ENCODE measurements around the gene RIPK4.

RIPK4 gene

DNA sequence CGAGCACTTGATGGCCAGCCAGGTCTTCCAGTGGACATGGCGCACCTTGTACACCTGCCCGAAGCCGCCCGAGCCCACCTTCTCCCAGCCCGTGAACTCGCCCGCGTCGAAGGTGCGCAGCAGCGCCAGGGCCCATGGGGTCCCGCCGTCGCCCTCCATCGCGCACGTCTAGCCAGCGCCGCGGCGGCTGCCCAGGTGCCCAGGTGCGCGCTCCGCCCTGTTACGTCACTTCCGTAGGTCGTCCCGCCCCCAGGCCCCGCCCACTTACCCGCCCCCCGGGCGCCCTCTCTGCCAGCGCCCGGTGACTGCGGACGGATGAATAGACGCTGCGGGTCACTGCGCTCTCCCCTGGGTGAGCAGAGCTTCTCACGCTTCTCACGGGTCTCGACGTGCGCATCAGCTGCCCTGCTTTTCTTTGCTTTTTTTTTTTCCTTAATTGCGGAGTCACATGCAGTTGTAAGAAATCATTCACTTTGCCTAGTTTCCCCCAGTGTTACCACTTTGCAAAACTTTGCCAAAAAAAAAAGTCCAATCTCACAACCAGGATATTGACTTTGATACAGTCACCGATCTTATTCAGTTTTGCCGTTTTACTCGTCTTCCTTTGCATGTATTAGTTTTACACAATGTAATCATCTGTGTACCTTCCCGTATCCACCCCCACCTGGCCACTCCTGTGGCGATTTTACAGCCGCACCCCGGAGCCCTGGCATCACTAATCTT lies at the start of gene RIPK4:
Gene RIPK4, minus strand, starts transcription at position 170 of the 723 bp plus-strand sequence. Its CDS starts 11 bp downstream, at position 159.
- peak; percentile 65 for DNase-seq

DNA sequence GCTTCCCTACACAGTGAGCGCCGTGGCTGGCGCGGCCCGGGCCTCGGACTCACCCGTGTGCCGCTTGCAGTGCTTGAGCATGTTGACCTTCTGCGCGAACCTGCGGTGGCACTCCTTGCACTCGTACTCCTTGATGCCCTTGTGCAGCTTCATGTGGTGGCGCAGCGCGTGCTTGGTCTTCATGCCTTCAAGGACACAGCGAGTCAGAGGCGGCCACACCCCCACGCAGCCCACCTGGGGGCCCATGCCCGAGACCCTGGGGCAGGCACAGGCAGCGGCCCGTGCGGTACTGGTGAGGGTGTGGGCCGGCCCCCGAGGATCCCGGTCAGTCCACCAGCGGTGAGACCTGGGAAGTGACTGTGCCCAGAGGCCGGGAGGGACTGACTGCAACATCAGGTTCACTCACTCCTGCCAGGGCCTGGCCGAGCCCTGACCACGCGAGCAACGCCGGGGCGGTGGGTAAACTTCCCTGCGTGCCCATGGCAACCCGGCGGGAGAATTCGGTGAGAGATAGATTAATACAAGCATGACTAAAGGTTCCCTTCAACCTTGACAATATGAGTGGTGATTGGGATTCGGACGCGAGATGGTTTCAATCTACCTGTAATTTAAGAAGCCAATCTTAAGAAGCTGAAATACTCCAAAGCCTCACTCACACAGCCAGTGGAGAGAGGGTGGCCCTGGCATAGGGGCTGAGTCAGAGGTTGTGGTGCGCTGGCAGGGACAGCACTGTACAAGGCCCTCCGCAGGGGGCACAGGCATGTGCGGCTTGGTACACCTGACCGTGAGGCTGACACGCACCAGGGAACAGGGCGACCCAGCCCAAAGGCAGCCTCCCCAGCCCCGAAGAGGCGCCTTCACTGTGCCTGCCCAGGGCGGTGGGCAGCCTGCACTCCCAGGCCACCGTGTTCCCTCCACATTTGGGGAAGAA lies 49.1 kb upstream of the RIPK4 start:
- DNase-seq: no peak

DNA sequence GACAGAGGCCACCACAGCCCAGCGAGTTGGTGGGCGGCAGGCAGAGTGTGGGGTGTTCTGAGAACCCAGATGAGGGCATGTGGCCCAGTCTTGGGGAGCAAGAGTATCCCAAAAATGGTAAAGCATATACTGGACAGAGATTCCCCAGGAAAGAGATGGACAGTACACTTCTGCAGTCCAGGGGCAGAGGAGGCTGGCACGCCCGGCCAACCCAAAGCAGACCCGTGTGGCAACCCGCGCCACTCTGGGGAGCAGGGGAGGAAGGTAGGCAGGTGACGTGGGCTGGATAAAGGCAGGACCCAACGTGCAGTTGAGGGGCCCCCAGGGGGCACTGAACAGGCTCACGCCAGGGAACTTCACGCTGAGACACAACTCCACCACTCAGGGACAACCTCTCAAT lies 46.4 kb upstream of the RIPK4 start:
- no peak for DNase-seq

DNA sequence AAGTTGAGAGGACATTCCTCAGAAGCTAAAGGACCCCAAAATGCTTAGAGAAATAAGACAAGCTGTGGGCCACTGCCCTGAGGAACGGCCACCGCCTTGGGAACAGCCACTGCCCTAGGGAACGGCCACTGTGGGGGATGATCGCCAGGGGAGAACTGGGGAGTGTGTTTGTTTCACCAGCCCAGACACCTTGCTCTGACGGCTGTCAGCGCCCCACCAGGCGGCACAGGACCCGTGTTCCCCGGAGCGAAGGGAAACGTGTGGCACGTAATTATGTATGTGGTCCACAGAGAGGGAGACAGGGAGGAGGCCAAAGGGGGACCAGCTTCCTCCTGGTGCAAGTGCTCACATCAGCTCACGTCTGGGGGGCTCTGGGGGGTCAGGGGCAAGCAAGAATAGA lies 45.8 kb upstream of the RIPK4 start:
- DNase-seq: no peak

DNA sequence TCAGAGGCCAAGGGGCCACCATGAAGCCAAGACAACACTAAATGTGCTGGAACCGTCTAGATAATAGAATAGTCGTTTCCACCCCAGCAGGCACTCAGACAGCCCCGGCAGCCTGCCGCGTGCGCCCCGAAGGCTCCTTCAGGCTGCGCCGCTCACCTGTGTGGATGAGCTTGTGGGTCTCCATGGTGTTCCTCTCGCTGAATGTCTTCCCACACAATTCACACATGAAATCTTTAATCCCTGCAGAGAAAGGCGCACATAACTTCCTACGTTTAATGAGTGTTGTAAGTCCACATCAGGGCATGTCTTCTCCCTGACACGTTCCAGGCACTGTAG lies 43.7 kb upstream of the RIPK4 start:
- DNase-seq: no peak

DNA sequence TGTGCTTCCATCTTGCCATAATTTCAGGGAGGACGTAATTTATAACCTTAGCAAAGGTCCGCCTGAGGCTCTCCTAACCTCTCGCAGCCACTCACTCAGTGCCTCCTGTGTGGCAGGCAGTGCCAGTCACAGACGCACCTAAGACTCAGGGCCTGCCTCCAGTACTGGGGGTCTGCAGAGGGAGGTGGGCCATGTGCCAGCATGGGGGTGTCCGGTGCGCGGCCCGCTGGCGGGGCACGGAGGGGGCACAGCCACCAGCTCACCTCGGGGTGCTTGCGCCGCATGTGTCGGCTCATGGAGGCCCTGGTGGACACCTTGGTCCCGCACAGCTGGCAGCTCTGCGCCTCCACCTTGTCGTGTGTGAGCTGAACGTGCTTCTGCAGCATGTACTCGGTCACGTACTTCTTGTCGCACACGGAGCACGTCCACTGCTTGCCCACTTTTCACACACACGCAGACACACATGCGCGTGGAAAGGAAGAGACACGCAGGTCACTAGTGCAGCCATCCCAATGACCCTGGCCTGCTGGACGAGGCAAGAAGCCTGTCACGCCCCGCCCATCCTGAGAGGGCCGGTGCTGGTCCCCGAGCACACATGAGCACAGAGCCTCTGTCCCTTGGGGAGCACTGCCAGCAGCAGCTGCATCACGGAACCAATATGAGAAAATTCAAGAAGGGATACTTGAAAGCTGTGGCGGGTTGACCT lies 43.2 kb upstream of the RIPK4 start:
- DNase-seq: no peak

DNA sequence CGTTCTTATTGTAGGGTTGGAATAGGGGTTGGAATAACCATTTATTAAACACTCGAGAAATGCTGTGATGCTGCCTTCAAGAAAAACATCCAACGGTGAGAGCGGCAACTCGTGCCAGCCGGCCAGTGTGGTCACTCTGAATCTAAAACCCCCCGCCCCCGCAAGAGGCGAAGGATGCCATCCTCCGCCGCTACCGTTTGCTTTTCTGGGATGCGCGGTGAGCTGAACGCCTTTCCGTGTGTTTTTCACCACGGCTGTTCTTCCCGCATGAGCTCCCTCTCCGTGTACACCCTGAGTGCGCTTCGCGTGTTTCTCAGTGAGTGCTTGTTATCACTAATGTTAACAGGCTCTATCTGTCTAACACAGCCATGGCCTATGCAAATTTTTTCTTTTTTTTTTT lies 42.0 kb upstream of the RIPK4 start:
- DNase-seq: no peak

DNA sequence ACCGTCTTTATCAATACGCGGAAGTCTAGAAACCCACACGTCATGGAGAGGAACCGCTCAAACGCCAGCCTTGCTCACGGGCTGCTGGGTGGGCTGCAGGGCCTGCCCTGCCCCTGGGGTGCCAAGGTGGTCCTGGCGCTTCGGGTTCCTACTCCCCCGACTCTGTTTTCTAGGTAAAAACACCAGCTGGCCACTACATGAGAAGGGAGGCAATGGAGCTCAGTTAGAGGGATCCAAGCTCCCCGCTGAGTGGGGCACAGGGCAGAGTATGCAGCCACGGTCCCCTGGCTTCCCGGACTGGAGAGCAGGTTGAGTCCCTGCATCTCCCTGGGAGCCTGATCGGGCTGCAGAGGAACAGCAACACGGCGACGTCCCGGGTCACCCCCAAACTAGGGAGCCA lies 41.2 kb upstream of the RIPK4 start:
- DNase-seq: no peak

DNA sequence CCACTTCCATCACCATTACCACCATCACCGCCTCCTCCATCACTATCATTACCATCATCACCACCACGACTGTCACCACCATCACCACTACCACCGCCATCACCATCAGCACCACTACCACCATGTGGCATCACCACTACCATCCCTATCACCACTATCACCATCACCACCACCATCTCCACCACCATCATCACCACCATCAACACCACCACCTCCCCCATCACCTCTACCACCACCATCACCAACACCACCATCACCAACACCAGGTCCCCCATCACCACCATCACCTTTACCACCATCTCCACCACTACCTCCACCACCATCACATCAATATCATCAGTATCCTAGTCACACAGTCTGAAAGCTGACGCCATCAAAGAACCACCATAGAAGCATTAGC lies 39.9 kb upstream of the RIPK4 start:
- DNase-seq: no peak

DNA sequence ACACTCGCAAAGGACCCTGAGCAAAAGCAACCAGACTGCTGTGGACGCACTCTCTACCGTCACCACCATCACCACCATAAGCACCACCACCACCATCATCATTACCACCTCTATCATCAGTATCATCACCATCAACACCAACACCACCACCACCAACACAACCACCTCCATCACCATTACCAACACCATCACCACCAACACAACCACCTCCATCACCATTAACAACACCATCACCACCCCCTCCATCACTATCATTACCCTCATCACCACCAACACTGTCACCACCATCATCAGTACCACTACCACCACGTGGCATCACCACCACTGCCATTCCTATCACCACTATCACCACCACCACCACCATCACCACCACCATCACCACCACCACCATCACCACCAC lies 38.8 kb upstream of the RIPK4 start:
- no peak for DNase-seq

DNA sequence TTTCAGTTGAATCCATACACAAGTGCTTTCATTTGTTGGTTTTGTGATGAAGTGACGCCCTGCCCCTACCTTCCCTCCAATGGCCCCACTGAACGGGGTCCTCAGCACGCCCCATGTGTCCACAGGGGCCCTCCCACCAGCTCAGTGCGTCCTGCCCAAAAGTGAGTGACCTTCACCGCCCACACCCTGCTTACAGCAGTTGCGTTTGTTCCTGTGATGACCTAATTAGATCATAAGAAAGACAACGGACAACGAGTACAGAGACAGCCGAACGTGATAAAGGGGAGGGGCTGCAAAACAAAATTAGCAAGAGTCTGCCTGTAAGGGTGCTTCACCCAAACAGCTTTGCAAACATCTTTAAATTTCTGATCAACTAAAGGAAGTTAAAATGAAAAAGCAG lies 38.2 kb upstream of the RIPK4 start:
- no peak for DNase-seq

DNA sequence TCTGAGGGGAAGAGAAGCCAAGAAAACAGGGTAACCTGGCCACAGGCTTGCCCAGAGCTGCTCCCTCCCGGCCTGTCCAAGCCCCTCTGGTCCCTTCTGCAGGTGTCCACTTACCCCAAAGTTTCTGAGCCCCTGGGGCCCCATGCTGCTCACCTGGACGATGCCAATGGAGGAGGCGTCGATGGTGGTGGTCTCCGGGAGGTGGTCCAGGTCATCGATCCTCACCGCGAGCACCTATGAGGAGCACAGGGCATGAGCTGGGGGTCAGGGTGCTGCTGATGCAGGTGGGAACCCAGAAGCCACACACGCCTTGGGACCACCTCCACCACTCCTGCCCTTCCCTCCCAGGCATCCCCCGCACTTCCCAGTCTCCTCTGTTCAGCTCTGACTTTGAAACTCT lies 37.5 kb upstream of the RIPK4 start:
- DNase-seq: no peak

DNA sequence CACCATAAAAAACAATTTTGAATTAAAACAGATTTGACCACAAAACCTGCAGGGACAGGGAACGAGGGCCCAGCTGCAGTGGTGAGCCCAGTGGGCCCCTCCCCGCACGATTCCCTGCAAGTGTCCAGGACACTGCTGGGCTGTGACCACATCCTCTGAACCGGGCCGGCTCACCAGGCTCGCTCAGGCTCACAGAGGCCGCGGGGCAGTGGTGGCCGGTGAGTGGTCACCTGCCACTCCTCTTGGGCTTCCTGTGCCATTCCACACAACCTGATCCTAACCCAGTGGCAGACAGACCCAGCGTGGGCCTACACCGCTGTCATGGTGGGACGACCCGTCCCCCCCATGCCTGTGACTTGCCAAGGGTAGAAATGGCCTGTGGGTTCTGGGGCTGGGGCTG lies 36.5 kb upstream of the RIPK4 start:
- DNase-seq: no peak

DNA sequence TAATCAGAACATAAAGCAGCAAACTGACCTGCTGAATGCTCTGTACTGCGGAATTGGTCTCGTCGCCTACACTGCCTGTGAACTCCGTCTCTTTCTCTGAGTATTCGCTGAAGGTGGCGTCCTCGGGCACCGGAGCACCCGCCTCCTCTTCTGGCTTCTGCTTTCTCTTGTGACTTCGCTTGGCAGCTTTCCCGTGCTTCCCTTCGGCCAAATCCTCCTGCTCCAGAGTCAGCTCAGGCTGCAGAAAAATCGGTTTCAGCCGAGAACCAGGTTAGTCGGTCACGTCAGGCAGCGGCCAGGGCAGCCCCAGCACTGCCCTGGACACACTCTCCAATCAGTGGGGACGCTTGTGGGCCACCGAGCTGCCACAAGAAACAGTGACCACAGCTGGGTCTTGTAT lies 35.8 kb upstream of the RIPK4 start:
- DNase-seq: no peak

DNA sequence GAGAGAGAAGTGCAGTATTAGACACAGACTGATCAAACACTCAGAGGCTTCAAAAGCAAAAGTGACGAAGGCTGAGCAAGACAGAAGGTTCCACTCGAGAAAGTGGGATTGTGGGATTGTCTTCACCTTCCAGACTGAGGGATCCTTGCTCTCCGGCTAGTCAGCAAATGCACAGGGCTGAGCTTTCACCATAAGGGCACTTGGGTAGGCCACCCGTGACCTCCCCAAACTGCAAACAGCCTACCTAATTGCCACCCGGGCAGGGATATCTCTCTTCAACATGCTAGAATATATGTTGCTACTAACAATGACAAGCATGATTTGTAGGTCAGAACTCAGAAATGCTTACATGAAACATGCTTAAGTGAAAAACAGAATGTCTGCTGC lies 35.3 kb upstream of the RIPK4 start:
- DNase-seq: no peak

DNA sequence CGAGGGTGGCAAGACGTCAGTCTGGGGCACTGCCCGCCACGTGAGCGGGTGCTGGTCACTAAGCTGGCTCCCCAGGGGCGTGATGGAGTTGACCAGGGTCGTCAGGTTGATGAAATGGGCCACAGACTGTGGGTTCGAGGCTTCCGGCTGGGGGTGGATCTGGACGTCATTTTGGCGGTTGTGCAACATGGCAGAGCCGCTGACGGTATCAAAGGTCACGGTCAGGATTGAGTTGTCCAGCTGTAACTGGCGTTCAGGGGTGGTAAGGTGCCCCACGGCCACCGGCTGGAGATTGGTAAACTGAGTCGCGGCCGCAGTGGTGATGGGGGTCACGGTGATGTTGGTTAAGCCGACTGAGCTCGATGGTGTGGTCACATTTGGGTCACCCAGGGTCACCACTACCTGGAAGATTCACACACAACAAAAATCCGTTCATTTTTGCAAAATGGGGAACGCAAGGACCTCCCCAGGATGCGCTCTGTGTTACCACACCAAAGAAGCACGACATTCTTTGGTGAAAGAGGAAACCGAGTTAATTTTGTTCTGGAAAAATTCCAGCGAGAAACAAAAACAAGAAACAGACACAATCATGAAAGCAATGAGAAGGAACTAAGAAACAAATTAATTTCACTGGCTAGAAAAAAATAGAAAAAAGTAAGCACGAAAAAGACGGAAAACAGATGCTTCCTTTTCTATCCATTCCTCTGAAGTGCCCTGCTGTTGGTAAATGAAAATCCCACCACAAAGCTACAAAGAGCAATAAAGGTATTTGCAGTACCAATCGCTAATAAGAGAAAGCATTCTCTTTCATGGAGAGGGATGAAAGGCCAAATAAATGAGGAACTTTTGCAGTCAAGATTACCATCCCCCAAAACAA lies 34.7 kb upstream of the RIPK4 start:
- DNase-seq: no peak

DNA sequence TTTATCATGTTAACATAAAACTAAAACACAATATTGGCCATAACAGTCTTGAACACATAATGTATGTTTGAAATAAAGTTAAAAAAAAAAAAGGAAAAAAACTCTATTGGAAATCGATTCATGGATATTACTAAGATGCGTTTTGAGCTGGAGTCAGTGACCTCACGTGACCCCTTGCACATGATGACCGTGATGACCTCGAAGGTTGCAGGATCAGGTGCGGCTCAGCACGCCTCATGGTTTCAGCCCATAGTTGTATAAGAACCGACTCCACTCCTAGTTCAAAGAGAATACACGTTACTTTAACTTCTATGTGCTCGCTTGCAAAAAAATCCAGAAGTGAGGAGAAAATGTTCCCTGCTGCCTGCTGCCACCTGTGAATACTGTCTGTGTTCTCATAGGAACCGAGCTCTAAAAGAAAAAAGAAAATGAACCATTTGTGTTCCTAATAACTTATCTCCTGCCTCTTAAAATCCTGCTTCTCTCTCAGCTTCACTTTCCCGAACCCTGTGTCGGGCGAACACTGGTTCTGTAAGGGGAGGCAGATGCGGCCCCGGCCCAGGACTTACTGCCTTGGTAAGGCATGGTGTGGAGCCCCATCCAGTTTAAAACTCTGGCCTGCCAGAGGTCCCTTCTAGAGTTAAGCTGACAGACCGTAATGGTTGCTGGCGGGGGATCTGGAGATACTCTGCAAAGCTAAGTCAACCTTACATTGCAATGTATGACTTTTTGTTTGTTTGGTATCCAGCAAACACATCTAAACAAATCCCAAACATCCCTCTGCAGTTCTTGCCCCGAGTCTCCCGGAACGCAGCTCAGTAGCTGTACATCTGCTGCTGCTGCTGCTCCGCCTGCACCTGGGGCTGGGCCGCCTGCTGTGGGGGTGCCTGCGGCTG lies 33.8 kb upstream of the RIPK4 start:
- DNase-seq: no peak

DNA sequence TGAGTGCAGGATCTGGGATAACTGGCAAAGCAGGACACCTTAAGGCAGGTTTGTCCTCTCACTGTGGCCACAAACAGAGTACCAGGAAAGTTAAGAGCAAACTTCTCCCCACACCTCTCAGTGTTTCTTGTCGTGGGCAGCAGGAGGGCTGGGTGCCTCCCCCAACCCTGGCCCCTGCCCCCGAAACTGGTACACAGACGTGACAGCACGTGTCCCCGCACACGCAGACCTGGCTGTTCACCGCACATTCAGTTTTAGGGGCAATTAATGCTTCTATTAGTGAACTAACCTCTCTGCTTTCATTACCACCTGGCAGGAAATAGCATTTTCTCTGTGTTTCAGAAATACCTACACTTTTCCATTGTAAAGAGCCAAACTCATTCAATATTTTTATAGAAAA lies 32.9 kb upstream of the RIPK4 start:
- DNase-seq: no peak

DNA sequence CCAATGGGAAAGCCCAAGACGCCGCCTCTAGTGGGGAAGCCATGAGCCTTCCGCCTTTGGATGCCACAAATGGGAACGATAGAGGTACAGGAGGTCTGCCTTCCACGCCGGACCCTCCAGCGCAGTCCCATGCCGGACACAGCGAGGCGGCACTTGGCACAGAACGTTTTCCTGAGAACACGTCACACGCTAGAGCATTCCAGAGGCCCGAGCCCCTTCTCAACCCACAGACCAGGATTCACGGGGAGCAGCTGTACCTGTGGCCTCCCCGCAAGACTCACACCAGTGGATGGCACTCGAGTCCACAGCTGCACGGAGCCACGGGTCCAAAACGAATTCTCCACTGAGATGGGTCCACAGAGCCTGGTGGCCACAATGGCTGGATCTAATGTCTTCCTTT lies 31.5 kb upstream of the RIPK4 start:
- DNase-seq: no peak

DNA sequence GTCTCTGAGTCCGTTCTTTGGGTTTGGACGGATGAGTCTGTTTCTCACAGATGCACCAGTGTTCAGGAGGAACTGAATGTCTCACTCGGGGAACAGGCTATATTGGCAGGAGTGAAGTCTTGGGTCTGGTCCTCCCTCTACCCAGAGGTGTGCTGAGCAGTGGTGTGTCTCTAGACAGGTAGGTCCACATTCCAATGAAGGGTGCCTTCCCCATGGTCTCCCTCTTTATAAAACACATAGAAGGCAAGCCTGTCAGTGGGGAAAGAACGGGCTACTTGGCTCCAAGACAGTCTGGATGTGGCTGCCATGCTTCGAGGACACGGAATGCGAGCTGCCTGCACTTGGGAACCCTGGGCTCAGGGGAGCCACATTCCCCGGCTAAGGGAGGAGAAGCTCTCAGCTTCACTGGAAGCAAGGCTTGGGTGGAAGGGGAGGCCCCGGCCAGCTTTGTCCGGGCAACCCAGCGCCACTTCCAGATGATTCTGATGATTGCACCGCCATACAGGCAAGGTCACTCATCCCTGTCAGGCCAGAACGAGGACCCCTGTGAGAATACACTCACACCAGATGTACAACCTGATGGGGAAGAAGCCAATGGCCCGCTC lies 29.7 kb upstream of the RIPK4 start:
- DNase-seq: no peak

DNA sequence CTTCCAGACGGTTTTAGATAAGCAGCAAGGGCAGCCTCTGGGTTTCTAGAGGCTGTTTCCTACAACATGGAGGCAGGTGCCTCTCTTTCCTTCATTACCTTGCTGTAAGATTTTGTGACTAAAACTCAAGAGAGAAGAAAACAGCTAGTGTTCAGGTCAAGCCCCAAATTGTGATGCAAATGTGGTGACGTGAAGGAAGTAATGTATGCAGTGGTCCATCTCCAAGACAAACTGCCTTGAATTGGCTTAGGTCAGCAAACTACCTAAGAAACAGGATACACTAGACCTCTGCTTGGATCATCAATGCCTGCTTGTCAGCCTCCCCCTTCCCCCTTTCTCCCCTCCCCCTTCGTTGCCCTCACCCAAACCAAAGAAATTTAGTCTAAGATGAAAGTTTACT lies 28.9 kb upstream of the RIPK4 start:
- no peak for DNase-seq

All from activated naive CD4-positive, alpha-beta T cell treated with anti-CD3 and anti-CD28 coated beads, Interleukin-2, amount 50 U/mL, for 16 hours (primary cell).